GM12801 (cell line): Measurements from ENCODE around the gene DIO1.
A peak's percentile ranks its signal among the peaks of the same experiment; 100 is the strongest.

ENCODE experiments used
- TF ChIP-seq, protein P1 (sequence below): IDR thresholded peaks from one replicate; pipeline ENCODE4 v1.5.1; 2011; ENCODE audit warnings: control low read depth; ENCODE audit not compliant: insufficient read length; ENCODE audit errors: extremely low read depth

Gene DIO1

DNA sequence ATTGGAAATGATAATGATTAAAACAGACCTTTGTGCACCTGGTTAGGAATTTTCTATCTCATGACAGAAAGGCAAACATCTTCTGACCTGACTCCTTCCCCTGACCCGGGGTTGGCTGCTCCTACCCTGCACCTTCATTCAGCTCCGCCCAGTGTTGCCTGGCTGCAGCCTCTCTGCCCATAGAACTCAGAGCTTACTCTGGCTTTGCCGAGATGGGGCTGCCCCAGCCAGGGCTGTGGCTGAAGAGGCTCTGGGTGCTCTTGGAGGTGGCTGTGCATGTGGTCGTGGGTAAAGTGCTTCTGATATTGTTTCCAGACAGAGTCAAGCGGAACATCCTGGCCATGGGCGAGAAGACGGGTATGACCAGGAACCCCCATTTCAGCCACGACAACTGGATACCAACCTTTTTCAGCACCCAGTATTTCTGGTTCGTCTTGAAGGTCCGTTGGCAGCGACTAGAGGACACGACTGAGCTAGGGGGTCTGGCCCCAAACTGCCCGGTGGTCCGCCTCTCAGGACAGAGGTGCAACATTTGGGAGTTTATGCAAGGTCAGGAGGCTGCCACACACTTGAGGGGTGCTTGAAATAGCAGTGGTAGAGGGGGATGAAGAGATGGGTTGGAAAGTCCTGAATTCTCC is at the start of gene DIO1:
Gene DIO1 (plus strand): TSS at position 189 of the 638 bp plus-strand sequence. CDS start 24 bp downstream, at position 213.
- TF ChIP-seq, protein P1, sequence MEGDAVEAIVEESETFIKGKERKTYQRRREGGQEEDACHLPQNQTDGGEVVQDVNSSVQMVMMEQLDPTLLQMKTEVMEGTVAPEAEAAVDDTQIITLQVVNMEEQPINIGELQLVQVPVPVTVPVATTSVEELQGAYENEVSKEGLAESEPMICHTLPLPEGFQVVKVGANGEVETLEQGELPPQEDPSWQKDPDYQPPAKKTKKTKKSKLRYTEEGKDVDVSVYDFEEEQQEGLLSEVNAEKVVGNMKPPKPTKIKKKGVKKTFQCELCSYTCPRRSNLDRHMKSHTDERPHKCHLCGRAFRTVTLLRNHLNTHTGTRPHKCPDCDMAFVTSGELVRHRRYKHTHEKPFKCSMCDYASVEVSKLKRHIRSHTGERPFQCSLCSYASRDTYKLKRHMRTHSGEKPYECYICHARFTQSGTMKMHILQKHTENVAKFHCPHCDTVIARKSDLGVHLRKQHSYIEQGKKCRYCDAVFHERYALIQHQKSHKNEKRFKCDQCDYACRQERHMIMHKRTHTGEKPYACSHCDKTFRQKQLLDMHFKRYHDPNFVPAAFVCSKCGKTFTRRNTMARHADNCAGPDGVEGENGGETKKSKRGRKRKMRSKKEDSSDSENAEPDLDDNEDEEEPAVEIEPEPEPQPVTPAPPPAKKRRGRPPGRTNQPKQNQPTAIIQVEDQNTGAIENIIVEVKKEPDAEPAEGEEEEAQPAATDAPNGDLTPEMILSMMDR = no peak

DNA sequence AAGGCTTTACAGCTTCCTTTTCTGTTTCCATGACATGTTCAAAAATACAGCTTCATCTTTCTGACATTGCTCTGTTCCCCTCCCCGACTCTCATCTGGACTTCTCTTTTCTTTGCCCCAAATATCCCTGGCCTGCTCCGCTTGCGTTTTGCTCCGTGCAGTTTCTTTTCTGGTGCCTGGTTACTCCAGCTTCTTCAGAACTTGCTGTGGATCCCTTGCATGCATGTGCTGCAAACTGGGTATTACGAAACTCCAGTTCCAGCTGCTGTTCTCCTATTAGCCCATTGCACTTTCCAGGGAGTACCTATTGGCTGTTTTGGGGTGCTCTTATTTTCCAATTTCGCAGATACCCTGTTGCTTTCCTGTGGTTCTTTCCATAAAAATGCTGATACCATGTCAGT is 46.0 kb upstream of the DIO1 start:
- TF ChIP-seq, protein P1 = no peak

DNA sequence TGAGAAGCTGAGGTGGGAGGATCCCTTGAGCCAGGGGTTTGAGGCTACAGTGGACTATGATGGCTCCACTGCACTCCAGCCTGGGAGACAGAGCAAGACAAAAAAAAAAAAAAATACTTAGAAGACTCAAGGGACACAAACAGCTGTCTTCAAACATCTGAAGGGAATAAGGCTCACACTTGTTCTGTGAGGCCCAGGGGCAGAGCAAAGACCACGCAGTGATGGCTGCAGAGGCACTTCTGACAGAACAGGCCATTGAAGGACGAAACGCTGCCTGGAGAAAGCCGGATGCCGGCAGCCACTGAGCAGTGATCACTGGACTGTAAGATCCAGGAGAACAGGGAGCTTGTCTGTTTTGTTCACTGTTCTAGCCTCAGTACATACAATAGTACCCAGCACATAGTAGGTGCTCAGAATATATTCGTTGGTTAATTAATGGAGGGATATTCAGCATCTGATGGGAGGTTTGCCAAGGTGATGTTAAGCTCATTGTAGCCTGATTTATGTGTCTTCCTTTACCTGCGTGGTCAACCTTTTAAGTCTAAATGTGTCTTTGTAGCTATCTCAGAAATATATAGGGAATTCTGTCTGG is 43.8 kb upstream of the DIO1 start:
- TF ChIP-seq, protein P1 = no peak

DNA sequence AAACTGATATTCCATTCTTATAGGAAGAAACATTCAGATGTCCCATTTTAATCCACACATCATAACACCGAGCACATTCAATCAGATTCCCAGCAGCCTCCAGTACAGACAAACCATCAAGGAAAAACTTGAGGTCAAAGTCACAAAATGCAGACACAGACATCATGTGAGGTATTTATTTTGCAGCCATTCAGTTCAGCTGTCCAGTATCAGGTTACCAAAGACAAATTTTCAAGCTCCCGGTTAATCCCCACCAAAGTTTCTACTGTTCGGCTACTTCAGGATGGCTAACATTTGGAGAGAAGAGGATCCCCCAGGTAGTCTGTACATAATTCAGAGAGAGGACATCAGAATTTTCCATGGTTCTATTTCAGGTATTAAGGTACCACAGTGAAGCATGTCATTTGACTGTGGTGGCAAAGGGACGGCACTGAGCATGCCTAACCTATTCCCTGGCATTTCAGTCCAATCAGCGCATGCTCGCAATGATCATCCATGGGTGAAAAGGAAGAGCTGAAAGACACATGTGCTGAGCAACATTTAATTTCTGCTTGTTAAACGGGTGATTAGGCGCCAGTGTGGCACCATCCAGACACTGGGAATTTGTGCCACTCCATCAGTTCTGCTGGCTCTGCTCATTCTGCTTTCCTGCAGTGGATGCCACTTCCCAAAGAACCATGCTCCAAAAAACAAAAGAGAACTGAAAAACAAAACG is 42.3 kb upstream of the DIO1 start:
- TF ChIP-seq, protein P1 = no peak

DNA sequence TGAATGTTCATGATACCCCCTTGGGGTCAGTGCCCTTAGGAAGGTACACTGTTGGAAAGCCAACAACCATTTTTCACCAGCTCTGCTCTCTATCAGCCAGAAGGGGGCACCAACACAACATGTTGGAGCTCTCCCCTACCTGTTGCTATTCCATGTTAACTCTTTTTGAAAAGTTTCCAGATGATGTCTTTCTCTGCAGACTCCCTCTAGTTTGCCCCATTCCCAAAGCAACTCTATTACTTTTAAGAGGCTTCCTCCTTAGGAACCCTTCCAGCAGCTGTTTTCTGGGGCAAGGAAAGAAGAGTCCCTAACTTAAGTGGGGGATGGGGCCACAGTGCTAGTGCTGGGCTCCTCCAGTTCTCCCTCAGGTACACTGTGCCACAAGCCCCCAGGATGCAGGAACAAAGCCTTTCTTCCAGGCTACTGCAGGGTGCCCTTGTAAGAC is 33.0 kb upstream of the DIO1 start:
- TF ChIP-seq, protein P1 = peak; percentile 25

DNA sequence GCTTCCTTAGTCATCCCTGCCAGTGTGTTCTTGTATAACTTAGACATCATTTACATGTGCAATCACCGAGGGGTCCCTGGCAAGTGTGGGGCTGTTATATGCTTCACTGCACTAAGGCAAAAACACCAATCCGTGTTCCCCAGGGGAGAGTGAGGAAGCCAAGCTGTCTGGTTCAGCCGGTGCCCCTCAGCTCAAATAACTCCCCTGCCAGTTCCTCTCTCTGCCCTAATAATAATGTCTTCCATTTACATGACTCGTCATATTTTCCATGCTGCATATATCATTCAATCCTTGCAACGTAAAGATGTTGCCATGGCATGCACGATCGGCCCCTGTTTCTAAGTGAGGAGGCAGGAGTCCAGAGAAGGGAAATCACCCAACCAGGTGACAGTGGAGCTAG is 31.5 kb upstream of the DIO1 start:
- TF ChIP-seq, protein P1 = no peak

DNA sequence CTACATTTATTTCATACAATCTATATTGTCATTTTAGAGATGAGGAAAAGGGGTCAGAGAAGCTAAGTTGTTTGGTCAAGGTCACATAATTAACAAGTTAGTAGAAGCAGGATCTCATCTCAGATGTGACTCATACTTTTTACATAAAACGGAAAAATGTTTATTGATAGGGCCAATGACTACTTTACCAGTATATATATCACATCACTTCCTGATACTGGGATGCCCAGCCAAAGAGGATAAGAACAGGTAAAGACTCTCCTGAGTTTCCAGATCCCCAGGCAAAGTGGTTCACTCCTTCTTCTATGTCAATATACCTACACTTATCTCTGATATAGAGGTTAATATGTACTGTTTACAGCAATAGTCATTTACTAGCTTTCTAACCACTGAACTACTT is 25.4 kb upstream of the DIO1 start:
- TF ChIP-seq, protein P1 = no peak
